Inflammatory macrophage (primary cell): ENCODE measurements around the gene ARHGAP19.
A peak's percentile ranks its signal among the peaks of the same experiment; 100 is the strongest.

Experiments
- DNase-seq, 2 donors: peaks; one replicate each; pipeline ENCODE4 v3.0.0-alpha.2; 2020 to 2022

ARHGAP19 gene

GRCh38 chr10:97228130-97228774 lies 64.2 kb downstream of the ARHGAP19 start:
- no peak for DNase-seq

- no peak for DNase-seq
Observed at GRCh38 chr10:97226398-97226797, 66.0 kb downstream of the ARHGAP19 start.

DNA sequence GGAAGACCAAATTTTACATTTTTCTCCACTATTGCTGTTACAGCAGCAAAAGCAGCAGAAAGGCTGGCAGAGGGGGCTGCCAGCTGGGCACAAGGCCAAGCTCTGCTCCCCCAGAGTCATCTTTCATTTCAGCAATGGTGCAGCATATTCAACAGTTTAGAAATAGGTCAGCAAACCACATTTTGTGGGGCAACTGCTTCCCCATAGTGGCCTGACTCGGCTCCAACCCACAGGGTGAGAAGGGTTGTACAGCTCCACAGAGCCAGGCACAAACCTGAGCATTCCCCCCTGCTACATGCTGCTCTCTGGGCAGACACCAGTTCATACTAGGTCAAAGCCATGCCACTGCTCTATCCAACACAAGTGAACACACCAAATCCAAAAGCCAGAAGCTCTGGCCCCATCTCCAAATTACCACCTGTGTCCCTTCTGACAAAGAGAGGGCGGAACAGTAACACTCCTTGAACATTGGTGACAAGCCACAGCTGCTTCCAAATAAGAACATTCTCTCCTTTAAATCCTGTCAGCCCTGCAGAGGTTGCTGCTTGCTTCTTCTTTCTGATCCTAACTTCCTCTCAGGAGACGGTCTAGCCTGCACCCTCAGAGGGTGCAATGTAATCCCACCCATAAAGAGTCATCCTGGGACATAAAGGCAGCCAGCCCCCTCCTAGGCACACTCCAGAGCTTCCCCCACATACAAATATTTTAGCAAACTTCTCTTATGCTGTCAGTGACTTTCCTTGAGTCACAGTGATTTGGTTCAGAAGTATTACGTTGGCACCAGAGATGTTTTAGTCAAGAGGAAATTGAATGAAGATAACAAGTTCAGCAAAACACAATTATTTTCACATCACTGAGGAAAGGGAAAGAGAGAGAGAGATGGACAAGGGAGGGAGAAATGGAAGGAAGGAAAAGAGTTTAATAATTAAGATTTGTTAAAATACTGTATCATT lies 67.7 kb downstream of the ARHGAP19 start:
- DNase-seq = peak; percentile 74 to 80

- no peak for DNase-seq
Observed at GRCh38 chr10:97222326-97222961, 70.0 kb downstream of the ARHGAP19 start.

- DNase-seq = peak in 1 of 2 donors; percentile 15
Observed at GRCh38 chr10:97220355-97220754, 72.1 kb downstream of the ARHGAP19 start.

- DNase-seq = peak in 1 of 2 donors; percentile 22
Observed at GRCh38 chr10:97217299-97217698, 75.1 kb downstream of the ARHGAP19 start.

- no peak for DNase-seq
Observed at GRCh38 chr10:97215619-97216260, 76.7 kb downstream of the ARHGAP19 start.

GRCh38 chr10:97213431-97213830 lies 79.0 kb downstream of the ARHGAP19 start:
- no peak for DNase-seq

DNA sequence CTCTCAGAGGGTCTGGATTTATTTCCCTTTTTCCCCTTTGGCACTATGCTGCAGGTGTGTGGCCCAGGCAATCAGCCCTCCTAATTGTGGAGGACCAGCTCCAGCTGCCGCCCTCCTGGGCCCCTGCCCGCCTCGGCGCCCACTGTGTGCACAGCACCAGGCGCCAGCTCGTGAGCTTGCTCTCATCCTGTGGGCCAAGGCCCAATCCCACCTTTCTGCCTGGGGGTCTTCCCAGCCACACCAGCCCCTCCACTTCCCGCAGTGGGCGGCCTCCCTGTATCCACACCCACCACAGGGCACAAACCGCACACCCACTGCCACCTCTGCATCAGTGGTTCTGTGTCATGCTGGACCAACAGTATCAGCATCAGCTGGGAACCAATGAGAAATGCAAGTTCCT lies 81.2 kb downstream of the ARHGAP19 start:
- DNase-seq = no peak

DNA sequence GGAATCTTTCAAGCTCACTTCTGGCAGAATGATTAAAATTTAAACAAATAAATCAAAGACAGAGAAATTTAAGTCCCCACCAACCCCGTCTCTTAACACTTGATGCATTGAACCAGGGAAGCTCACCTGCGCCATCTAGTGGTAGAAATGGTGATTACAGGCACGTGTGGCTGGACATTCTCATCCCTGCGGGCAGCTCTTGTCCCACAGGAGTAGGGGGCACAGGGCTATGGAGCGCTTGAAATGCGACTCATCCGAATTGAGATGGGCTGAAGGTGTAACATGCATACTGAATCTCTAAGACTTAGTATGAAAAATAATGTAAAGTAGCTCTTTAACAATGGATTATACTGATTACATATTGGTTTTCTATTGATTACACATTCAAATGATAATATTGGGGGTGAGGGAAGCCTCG lies 81.9 kb downstream of the ARHGAP19 start:
- peak; percentile 78 to 82 for DNase-seq

DNA sequence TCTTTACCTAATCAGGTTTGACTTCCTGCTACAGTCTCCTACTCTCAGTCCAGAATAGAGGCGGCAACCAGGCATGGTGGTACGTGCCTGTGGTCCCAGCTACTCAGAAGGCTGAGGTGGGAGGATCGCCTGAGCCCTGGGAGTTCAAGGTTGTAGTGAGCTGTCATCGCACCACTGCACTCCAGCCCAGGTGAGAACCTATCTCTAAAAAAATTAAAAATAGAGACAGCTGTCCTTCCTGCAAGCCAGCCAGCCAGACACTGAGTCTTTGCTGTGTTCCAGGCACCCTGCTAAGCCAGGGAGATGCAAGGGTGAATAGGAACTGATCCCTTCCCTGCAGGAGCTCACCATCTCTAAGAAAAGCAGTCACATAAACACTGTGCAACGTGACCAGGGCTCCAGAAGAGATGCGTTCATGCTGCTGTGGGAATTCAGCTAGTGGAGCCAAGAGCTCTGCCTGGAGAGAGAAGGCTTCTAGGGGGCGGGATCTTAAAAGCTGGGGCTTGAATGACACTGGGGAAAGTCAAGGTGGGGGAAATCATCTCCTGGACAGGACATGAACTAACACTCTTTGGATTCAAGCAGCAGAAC lies 84.6 kb downstream of the ARHGAP19 start:
- no peak for DNase-seq

GRCh38 chr10:97207131-97207530 lies 85.3 kb downstream of the ARHGAP19 start:
- DNase-seq = no peak

GRCh38 chr10:97204826-97205679 lies 87.4 kb downstream of the ARHGAP19 start:
- no peak for DNase-seq

DNA sequence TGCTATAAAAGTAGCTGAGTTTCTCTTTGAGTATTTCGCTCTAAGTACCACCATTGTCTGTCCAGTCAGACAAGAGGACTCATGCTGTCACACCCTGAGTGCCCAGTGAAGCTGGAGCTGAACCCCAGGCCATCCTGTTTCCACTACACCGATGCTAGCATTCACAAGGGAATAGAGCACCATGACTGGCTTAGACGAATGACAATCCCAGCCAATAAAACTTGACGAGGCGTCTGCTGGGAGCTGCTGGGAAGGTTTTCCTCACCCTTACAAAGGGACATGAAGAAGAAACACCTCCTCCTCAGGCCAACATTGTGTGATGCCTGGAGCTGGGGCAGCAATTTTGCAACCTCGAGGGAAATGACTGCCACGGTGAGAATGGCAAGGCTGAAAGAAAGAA lies 89.2 kb downstream of the ARHGAP19 start:
- DNase-seq = no peak

DNA sequence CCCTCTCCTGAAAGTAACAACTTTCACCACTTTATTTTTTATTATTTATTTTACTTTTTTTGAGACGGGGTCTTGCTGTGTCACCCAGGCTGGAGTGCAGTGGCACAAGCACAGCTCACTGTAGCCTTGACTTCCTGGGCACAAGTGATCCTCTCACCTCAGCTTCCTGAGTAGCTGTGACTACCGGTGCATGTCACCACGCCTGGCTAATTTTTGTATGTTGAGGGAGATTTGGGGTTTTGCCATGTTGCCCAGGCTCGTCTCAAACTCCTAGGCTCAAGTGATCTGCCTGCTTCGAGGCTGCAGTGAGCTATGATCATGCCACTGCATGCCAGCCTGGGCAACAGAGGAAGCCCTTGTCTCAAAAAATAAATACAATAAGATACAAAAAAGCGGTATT lies 91.8 kb downstream of the ARHGAP19 start:
- DNase-seq = no peak

DNA sequence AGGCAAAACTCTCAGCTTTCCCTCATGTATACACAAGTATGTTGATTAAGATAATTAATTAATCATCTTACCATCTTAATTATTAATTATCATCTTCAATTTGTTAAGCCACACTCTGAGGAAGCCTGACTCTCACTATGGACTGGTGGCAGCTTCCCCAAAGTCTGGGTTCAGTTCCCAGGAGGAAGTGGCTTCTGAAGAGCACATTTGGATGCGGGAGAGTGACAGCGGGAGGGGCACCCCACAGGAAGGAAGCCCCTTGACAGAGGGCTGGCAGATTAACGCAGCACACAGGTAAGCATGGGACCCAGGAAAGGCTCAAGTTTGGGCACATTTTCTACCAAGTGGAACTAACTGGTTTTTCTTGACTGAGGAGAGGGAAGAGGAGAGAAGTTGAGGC lies 93.3 kb downstream of the ARHGAP19 start:
- peak; percentile 15 to 37 for DNase-seq

DNA sequence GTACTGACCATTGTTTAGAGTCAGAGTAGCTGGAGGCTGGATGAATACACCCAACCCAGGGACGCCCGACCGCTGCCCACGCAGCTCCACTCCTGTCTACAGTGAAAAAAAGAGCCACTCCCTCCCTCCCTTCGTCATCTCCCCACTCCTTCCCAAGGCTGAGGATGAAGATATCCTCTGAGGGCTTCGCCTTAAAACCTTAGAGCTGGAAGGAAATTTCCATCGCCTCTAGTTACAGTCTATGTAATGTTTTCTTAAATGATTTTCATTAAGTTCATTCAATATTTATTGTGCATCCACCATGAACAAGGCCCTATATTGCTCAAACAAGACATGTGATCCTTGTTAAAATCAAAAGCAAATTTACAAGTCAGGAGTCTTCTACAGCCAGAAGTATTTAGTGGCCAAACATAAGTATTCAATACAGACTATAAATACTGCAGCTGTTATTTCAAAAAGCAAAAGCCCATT lies 95.4 kb downstream of the ARHGAP19 start:
- no peak for DNase-seq

- peak; percentile 61 to 71 for DNase-seq
Observed at GRCh38 chr10:97196223-97197029, 96.0 kb downstream of the ARHGAP19 start.

- DNase-seq = no peak
Observed at GRCh38 chr10:97195706-97196222, 96.7 kb downstream of the ARHGAP19 start.

GRCh38 chr10:97192952-97193435 lies 99.4 kb downstream of the ARHGAP19 start:
- no peak for DNase-seq
